IPS-18c (cell line): Measurements from ENCODE around the gene LCN9.

ENCODE experiments used
- H3K4me3 ChIP-seq: 2 replicates; pipeline ENCODE4 v1.7.0; 2013; ENCODE audit warnings: low read depth, mild to moderate bottlenecking, low read length, moderate library complexity; ENCODE audit not compliant: insufficient read depth
- H3K9me3 ChIP-seq: one replicate; pipeline ENCODE4 v1.6.1; 2013; ENCODE audit warnings: mild to moderate bottlenecking, low read length, moderate library complexity; ENCODE audit not compliant: control insufficient read depth, insufficient read depth

LCN9 gene

DNA sequence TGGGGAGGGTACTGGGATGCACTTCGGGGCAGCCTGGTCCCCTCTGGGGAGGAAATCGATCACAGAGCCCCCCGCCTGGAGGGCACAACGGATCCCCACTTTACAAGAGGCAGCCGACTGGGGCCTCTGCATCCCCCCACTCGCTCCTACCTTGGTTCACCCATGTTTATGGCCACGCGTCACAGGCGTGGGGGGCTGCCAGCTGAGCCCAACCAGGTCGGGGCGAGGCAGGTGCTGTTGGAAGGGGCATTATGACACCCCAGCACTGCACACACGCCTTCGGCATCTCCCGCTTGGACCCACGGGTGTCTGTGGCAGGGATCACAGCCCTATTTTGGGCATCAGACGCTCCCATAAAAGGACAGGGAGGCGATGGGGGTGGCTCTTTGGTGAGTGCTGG is 21.6 kb downstream of the LCN9 start:
- Histone ChIP-seq H3K4me3 (no peak overlapping the region), H3K9me3 (no peaks in the 10 kb centered on the region)

DNA sequence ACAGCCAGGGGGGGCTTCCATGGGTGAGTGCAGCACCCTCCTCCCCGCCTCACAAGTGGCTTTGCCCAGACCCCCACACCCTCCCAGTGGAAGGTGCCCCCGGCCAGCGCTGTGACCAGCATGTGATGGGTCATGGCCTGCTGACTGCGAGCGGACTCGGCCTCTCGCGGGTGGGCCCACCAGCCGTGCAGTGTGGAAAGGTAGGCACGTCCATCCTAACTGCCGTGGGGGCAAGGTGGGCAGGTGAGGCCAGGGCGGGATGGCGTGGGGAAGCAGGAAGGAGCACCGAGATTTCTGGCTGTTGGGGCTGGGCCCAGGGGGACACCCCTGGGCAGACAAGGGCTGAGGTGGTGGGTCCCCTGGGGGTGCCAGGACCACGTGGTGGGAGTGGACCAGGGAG is 24.1 kb downstream of the LCN9 start:
- Histone ChIP-seq H3K9me3 (no peaks in the 10 kb centered on the region), H3K4me3 (no peak overlapping the region)

DNA sequence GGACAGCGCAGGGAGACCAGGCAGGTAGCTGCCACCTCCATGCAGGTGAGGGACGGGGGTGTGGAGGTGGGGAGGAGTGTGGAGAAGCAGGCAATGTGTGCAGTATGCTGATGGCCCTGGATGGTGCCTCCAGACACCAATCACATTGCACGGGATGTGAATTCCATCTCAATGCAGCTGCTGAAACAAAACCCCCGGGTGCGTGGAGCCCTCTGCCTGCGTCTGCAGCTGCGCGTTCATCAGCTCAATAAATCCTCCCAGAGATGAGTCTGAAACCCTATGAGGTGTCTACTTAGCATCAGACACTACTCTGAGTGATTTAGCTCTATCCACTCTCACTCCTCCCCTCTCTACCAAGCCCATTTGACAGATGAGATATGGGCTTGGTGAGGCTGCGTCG is 25.9 kb downstream of the LCN9 start:
- no peaks in the 10 kb centered on the region for H3K9me3 ChIP-seq
- H3K4me3 ChIP-seq: no peak overlapping the region

DNA sequence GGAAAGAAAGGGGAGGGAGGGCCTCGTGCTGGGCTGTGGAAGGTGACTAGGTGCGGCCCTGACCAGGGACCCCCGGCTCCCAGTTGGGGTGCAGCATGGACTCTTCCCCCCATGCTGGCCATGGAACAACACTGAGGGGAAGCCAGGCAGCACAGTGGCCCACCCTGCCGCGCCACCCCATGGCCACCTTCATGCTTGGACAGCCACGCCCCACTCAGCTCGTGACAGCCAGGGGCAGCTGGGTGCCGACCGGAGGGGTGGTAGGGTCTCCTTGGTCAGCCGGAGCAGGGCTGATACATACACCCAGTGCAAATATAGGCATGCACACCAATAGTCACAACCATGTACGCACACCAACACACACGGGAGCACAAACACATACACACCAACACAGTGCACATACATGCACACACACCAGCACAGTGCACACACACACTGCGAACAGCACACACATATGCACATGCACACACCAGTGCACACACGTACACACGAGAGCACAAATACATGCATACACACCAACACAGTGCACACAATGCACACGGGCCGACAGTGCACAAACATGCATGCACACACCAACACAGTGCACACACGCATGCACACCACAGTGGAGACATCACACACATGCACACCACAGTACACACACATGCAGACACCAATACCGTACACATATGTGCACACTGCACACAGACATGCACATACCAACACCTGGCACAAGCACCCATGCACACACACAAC is 27.9 kb downstream of the LCN9 start:
- Histone ChIP-seq H3K4me3 (no peak overlapping the region), H3K9me3 (no peaks in the 10 kb centered on the region)

DNA sequence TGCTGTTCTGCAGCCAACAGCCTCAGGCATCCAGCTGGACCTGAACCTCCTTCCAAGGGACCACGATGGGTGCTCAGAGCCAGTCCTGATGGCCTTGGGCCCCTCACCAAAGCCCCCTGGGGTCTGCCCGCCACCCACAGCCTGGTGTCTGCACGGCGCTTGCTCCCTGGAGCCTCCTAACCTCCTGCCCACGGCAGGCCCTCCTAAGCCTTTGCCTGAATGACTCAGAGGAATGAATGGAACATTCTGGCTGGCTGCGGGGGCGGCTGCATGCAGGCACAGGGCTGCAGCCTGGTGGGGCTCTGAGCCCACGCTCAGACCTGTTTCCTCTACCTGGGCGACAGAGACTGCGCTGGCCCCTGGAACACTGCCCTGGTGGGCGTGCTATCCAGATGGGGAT is 29.3 kb downstream of the LCN9 start:
- Histone ChIP-seq H3K9me3 (no peaks in the 10 kb centered on the region), H3K4me3 (no peak overlapping the region)

DNA sequence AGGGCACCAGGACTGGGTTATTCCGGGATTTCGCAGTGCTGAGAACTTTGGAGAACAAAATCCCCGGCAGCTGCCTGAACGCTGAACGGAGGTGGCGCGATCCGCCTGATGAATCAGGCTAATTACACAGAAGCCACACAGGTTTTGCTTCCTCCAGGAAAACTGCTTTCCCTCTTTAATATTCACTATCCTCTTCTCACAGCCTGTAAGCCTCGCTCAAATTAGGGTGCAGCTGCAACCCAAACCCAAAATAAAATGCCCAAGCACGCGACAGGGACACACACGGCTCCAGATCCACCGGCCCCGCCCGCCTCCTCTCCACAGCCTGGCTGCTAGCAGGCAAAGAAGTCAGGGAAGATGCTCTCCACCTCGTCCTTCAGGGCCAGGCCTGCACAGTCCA is 30.2 kb downstream of the LCN9 start:
- Histone ChIP-seq H3K4me3 (no peak overlapping the region), H3K9me3 (no peaks in the 10 kb centered on the region)

DNA sequence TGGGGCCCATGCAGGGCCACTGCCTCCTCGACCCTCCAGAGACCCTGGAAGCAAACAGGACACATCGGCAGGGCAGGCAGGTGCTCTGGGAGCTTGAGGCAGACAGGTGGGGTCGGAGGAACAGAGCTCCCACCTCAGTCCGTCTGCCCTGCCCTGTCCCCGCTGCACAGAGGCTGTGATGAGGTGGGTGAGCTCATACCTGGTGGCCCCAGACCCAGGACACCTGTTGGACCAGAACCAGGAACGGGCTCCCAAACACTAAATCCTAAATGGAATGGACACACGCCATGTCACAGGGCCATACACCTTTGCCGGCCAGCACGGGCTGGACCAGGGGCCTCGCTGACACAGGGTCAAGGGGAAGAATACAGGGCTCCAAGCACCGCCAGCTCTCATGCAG is 30.7 kb downstream of the LCN9 start:
- Histone ChIP-seq H3K9me3 (no peaks in the 10 kb centered on the region), H3K4me3 (no peak overlapping the region)

DNA sequence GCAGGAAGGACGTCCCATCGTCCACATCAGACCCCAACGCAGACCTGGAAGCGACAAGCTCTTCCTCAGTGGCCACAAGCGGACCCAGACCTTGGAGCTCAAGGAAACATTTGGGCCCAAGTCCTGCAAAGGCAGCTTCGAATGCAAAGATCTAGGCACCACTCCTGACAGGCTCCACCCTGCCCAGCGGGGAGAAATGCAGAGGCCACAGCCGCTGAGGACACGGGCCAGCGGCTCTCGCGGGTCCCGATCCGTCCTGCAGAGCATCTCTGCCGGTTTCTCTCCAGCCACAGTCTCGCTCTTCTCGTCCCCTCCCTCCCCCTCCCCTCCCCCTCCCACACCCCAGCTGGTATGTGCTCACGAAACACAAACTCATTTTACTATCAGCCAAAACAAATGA is 31.3 kb downstream of the LCN9 start:
- H3K4me3 ChIP-seq: no peak overlapping the region
- no peaks in the 10 kb centered on the region for H3K9me3 ChIP-seq

DNA sequence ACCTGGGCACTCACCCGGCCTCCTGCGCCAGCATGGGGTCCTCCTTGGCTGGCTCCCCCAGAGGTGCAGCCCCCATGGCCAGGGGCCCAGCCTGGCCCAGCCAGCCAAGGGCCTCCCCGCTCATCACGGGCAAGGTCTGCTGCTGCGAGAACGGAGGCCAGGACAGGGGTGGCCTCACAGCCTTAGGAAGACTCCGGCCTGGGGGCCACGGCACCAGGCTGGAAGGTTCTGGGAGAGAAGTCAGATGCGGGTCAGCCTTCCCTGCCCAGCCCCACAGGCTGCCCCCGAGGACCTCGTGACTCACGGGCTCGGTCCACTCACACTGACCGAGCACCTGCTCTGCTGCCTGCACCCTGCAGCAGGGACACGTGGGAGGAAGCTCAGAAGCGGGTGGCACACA is 31.9 kb downstream of the LCN9 start:
- no peak overlapping the region for H3K4me3 ChIP-seq
- H3K9me3 ChIP-seq: no peaks in the 10 kb centered on the region

DNA sequence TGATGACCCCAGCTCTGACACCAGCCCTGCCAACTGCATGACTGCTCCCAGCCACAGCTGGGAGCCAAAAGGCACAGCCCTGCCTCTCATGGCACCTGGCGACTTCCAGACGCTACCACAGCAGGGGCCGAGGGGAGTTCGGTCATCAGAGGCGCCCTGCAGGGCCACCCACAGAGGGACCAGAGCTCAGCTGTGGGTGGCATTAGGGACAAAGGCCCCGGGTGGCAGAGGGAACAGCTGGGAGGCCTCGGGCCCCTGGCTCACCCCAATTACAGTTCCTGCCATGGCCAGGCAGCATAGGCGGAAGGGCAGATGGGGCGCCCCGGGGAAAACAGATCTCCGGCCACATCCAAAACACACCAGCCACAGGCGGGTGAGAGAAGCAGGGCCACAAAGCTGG is 32.5 kb downstream of the LCN9 start:
- H3K9me3 ChIP-seq: no peaks in the 10 kb centered on the region
- no peak overlapping the region for H3K4me3 ChIP-seq

DNA sequence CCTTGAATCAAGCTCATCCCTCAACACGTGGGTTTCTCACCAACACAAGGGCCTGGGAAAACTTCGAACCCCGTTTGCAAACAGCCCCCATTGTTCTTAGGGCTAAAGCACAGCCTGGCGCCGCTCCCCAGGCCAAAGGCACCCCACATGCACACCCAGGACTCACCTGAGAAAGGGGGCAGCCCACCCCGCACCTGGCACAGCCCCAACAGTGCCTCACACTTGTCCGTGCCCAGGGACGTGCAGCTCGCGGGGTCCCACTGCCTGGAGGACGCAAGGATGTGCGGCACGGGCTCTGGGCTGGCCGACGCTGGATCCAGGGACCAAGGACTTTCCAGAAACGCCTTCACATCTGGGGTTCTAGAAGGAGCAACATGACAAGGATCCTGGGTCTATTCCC is 33.3 kb downstream of the LCN9 start:
- no peaks in the 10 kb centered on the region for H3K9me3 ChIP-seq
- H3K4me3 ChIP-seq: no peak overlapping the region

DNA sequence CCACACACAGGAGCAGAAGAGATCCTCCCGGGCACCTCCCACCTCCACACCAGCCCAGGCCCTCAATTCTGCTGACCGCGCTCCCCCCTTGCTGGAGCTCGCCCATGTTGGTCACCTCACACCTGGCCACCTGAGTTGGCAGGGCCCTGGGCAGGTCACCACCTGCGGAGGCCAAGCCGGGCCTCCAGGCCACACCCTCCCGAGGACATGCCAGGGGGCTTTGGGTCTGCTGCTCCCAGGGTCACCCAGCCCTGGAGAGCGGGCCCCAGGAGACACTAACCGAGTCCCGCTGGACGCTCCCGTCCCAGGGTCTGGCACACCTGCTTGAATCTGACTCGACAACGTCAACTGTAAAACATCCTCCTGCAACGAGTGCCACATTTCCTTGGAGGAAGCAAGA is 34.1 kb downstream of the LCN9 start:
- H3K9me3 ChIP-seq: no peaks in the 10 kb centered on the region
- no peak overlapping the region for H3K4me3 ChIP-seq

DNA sequence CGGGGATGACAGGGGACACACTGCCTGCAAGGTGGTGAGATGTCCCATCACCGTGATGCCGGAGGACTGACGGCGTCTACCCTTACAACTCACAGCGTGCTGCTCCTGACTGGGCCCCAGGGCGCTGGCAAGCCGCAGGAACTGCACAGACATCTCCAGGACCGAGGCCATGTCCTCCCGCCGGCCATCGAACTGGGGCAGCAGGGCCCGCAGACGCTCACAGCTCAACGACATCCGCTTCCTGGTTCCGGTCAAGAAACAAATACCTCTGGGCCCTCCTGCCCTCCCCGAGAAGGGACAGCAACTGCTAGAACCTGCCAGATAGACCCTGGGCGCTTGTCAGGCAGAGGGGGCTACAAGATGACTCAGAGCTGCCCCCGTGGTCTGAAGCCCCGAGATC is 35.1 kb downstream of the LCN9 start:
- Histone ChIP-seq H3K9me3 (no peaks in the 10 kb centered on the region), H3K4me3 (no peak overlapping the region)

DNA sequence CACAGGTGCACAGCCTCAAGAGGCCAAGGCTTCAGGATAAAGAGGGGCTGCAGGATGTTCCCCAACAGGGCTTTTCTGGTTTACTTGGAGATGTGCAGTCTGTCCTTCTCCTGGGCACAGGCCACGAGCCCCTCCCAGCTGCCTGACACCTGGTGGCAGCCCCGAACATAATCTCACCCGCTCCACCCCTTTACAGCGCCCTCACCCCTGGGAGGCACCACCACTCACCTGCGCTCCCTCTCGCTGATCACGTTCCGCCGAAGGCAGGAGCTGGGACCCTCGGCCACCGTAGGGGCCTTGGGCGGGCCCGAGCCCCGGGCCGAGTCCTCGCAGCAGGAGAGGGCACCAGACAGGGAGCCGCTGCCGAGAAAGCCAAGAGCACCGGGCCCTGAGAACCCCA is 35.7 kb downstream of the LCN9 start:
- no peak overlapping the region for H3K4me3 ChIP-seq
- H3K9me3 ChIP-seq: no peaks in the 10 kb centered on the region

DNA sequence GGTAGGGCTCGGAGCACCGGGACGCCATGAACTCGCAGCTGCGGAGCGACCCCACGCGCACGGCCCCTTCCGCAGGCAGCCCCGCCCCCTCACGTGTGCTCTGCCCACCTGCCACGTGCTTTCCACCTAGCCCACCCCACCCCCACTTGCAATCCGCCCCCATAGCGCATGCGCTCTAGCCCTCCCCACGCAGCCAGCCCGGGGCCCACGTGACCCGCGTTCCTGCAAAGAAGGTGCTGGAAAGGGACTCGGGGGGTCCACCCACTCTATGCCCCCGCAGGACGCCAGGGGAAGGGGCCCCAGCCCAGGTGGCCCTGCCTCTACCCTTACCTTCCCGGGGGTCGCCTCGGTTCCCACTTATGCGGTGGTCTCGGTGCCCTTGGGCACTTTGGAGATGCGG is 36.3 kb downstream of the LCN9 start, which contains the start of gene SOHLH1:
SOHLH1 (minus strand) TSS at position 42 of the 400 bp plus-strand sequence; CDS start at position 28, 14 bp downstream.
- H3K4me3 ChIP-seq: no peak within 1 kb of the TSS
- H3K9me3 ChIP-seq: no peaks in the 10 kb centered on the region

DNA sequence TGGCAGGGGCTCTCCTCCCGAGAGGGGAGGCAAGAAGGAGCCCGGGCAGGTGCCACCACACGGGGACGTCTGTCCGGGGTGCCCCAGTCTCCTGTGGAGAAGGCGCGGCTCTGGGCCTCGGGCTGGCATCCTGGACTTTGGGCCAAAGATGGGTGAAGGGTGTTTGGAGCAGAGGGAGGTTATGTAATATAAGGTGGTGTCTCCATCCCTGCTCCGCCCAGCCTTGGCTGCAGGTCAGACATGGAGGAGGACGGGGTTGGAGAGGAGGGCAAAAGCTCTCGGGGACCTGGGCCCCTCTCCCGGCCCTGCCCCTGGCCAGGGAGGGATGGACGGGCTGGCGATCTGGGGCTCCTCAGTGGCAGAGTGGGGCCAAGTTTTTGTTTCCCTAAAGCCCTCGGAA is 37.4 kb downstream of the LCN9 start:
- no peak overlapping the region for H3K4me3 ChIP-seq
- H3K9me3 ChIP-seq: no peaks in the 10 kb centered on the region

DNA sequence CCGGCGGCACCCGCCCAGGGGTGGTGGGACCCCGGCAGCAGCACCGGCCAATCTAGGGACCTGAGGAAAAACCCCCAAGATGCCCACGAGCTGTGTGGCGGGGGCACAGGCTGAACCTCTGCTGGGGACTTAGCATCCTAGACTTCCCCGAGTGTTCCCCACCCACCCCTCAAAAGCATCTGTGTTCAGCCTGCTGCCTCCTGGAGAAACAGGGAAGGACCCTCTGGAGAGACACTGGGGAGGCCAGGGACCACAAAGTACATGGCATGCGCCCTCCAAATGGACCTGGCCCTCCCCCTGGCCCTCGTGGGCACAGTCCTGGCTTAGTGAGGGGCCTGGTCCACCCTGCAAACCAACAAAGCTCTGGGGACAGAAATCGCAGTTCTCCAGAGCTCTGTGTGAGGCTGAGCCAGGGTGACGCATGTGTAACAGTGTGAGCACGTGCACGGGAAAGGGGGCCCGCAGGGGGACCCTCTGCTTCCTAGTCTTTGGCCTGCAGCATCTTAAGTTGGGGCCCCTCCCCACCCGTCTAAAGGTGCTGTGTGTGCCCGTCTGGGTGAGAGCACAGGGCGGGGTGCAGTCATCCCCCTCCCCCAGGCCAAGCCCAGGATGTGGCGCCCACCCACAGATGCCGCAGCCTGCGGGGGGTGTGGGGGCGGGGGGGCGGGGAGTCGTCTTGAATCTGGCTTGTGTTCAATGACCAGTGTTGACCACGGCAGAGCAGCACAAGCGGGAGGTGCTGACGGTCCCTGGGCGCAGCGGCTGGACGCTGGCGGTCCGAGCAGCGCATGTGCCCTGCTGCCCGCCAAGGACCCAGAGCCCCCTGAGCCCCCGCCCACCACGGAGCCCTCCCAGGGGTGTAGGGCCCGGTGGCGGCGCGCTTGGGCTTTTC is 38.2 kb downstream of the LCN9 start:
- H3K4me3 ChIP-seq: peak overlapping the region; percentile 36
- H3K9me3 ChIP-seq: no peaks in the 10 kb centered on the region

DNA sequence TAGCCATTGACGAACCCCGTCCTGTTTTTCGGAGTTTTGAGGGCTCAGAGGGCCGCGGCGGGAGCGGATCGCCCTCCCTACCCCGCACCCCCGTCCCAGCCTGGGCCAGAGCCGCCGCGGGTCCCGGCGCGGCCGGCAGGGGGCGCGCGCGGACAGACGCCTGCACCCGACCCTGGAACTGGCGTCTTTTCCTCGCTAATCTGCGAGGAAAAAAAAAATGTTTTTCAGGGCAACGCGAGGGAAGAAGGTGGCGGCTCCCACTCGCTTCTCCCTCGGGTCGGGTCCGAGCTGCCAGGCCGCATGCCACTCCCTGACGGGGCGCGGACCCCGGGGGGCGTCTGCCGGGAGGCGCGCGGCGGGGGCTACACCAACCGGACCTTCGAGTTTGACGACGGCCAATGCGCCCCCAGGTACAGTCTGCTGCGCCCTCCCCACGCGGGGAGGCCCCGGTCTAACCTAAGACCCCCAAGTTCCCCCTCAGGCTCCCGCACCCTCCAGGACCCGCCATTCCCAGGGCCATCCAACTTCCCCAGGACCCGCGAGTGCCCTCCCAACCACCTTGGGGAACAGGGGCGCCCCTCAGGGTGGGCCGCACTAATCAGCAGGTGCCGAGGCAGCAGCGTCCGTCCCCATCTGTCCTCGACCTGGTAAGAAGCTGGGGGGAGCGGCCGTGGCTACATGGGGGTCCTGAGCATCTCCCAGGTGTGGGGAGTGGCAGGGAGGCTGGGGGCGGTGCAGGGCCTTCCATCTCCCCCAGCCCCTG is 39.0 kb downstream of the LCN9 start, which contains the start of gene KCNT1:
KCNT1 (plus strand) TSS at position 227 of the 763 bp plus-strand sequence; CDS start at position 301, 74 bp downstream.
- no peaks in the 10 kb centered on the region for H3K9me3 ChIP-seq
- H3K4me3 ChIP-seq: peak within 1 kb of the TSS; percentile 36
